HUDEP-2 (cell line): ENCODE results near the gene ST6GAL1.
"Not testable (repeated sequence)": the region's sequence is repeated elsewhere in the genome, so short reads cannot be mapped to it uniquely, and the experiment has no call there.

Source experiments
- DNase-seq, 76 experiments: peaks; one replicate each; lab custom pipeline; 2025; ENCODE audit not compliant: unreplicated experiment in 76 of 76; lab: John Stamatoyannopoulos, UW

ST6GAL1 gene

GRCh38 chr3:186930143-186930640, at the start of gene ST6GAL1:
TSS of gene ST6GAL1 (plus strand) at chr3:186930526. CDS start at chr3:187042704, 112,178 bp downstream.
- DNase-seq = peak in 35 of 76 experiments; percentile 1 to 53 (median 24)

GRCh38 chr3:186882150-186882524, 48.2 kb upstream of the ST6GAL1 start:
- no peak for DNase-seq

GRCh38 chr3:186882881-186883685, 47.2 kb upstream of the ST6GAL1 start:
- peak in 23 of 76 experiments; percentile 3 to 70 (median 33) for DNase-seq

- DNase-seq = peak in 2 of 76 experiments; percentile 8 to 18
Observed at GRCh38 chr3:186883686-186884058, 46.7 kb upstream of the ST6GAL1 start.

GRCh38 chr3:186884868-186885267, 45.5 kb upstream of the ST6GAL1 start:
- not testable (repeated sequence) for DNase-seq

GRCh38 chr3:186886202-186886981, 43.9 kb upstream of the ST6GAL1 start:
- DNase-seq = no peak

- not testable (repeated sequence) for DNase-seq
Observed at GRCh38 chr3:186887507-186887938, 42.8 kb upstream of the ST6GAL1 start.

GRCh38 chr3:186888569-186888968, 41.8 kb upstream of the ST6GAL1 start:
- DNase-seq = peak in 13 of 76 experiments; percentile 6 to 62 (median 16)

- not testable (repeated sequence) for DNase-seq
Observed at GRCh38 chr3:186889698-186890097, 40.6 kb upstream of the ST6GAL1 start.

- DNase-seq = no peak
Observed at GRCh38 chr3:186890911-186891310, 39.4 kb upstream of the ST6GAL1 start.

- not testable (repeated sequence) for DNase-seq
Observed at GRCh38 chr3:186893071-186893470, 37.3 kb upstream of the ST6GAL1 start.

- no peak for DNase-seq
Observed at GRCh38 chr3:186895406-186895805, 34.9 kb upstream of the ST6GAL1 start.

GRCh38 chr3:186896006-186896405, 34.3 kb upstream of the ST6GAL1 start:
- DNase-seq = no peak

- DNase-seq = no peak
Observed at GRCh38 chr3:186896875-186897274, 33.5 kb upstream of the ST6GAL1 start.

- DNase-seq = no peak
Observed at GRCh38 chr3:186901135-186901734, 29.1 kb upstream of the ST6GAL1 start.

- no peak for DNase-seq
Observed at GRCh38 chr3:186902154-186902553, 28.2 kb upstream of the ST6GAL1 start.

GRCh38 chr3:186902713-186903112, 27.6 kb upstream of the ST6GAL1 start:
- DNase-seq = no peak

GRCh38 chr3:186903676-186904075, 26.6 kb upstream of the ST6GAL1 start:
- DNase-seq = not testable (repeated sequence)

- DNase-seq = not testable (repeated sequence)
Observed at GRCh38 chr3:186907075-186907474, 23.3 kb upstream of the ST6GAL1 start.

GRCh38 chr3:186909078-186909853, 21.1 kb upstream of the ST6GAL1 start:
- DNase-seq = peak in 7 of 76 experiments; percentile 2 to 63 (median 10)
